Liver (tissue), 9 donors: ENCODE results near the gene PGLYRP2. TPM values are rescaled to one million over a fixed set of nuclear protein-coding genes. Genes with fewer than 3 reads are reported as not detected.

Source experiments
- DNase-seq: peaks from one replicate; pipeline ENCODE4 v3.0.0-alpha.2; 2017; ENCODE audit warnings: low spot score
- H3K27ac ChIP-seq, 2 donors: one replicate each; pipeline ENCODE4 v1.7.0; 2013; ENCODE audit warnings: inconsistent platforms in 2 of 2, low read length in 2 of 2, control low read depth in 1 of 2, low read depth in 1 of 2, mild to moderate bottlenecking in 1 of 2
- H3K27me3 ChIP-seq, 4 donors: one replicate each; pipeline versions ENCODE4 v1.6.1 to v1.7.0; 2013; ENCODE audit warnings: low read length in 3 of 4, inconsistent platforms in 1 of 4, mild to moderate bottlenecking in 1 of 4, moderate library complexity in 1 of 4; ENCODE audit not compliant: control insufficient read depth in 4 of 4, insufficient read depth in 4 of 4
- H3K36me3 ChIP-seq, 4 donors: one replicate each; pipeline versions ENCODE4 v1.6.1 to v1.7.0; 2013; ENCODE audit warnings: low read length in 3 of 4, mild to moderate bottlenecking in 3 of 4, low read depth in 1 of 4, moderate library complexity in 1 of 4; ENCODE audit not compliant: control insufficient read depth in 4 of 4, insufficient read depth in 3 of 4
- H3K4me1 ChIP-seq, 4 donors: one replicate each; pipeline versions ENCODE4 v1.6.1 to v1.7.0; 2013; ENCODE audit warnings: low read length in 3 of 4, mild to moderate bottlenecking in 3 of 4, moderate library complexity in 1 of 4; ENCODE audit not compliant: control insufficient read depth in 4 of 4, insufficient read depth in 4 of 4
- H3K4me3 ChIP-seq, 3 donors: one replicate each; pipeline versions ENCODE4 v1.6.1 to v1.7.0; 2013; ENCODE audit warnings: low read length in 3 of 3, control low read depth in 1 of 3, low read depth in 1 of 3, mild to moderate bottlenecking in 1 of 3
- H3K9ac ChIP-seq, 2 donors: one replicate each; pipeline ENCODE4 v1.7.0; 2013; ENCODE audit warnings: low read length in 2 of 2, mild to moderate bottlenecking in 2 of 2, moderate library complexity in 2 of 2, control low read depth in 1 of 2, low read depth in 1 of 2
- H3K9me3 ChIP-seq, 4 donors: one replicate each; pipeline versions ENCODE4 v1.6.1 to v1.7.0; 2013; ENCODE audit warnings: low read length in 3 of 4; ENCODE audit not compliant: control insufficient read depth in 4 of 4
- CTCF ChIP-seq: fragments of 150-350 bp; IDR thresholded peaks from 2 replicates; pipeline ENCODE4 v1.5.1; 2017; ENCODE audit warnings: improper control_type of control experiment, low read depth, low read length; ENCODE audit not compliant: missing input control
- EGR1 ChIP-seq, 2 donors: IDR thresholded peaks; 2 replicates each; pipeline ENCODE4 v1.6.1; 2016 to 2018; ENCODE audit warnings: antibody characterized with exemption in 2 of 2, low read depth in 2 of 2
- HNF4A ChIP-seq, 2 donors: conservative IDR thresholded peaks; 2 replicates each; pipeline ENCODE4 v1.6.1; 2016; ENCODE audit warnings: antibody characterized with exemption in 2 of 2, mild to moderate bottlenecking in 2 of 2
- JUND ChIP-seq, 2 donors: IDR thresholded peaks; 2 replicates each; pipeline ENCODE4 v1.6.1; 2016; ENCODE audit warnings: antibody characterized with exemption in 2 of 2
- NR2F2 ChIP-seq: IDR thresholded peaks from 2 replicates; pipeline ENCODE4 v1.6.1; 2016; ENCODE audit warnings: antibody characterized with exemption
- RAD21 ChIP-seq, 2 donors: IDR thresholded peaks; 2 replicates each; pipeline ENCODE4 v1.6.1; 2016; ENCODE audit warnings: antibody characterized with exemption in 2 of 2, mild to moderate bottlenecking in 2 of 2
- RXRA ChIP-seq, 2 donors: IDR thresholded peaks; 2 replicates each; pipeline ENCODE4 v1.6.1; 2017 to 2018; ENCODE audit warnings: antibody characterized with exemption in 2 of 2, mild to moderate bottlenecking in 1 of 2
- SP1 ChIP-seq: IDR thresholded peaks from 2 replicates; pipeline ENCODE4 v1.6.1; 2018; ENCODE audit warnings: antibody characterized with exemption, mild to moderate bottlenecking
- WGBS: extraction: QIAGEN DNeasy Blood & Tissue Kit; methylation state at CpG from one replicate; pipeline ENCODE4 v1.1.7; 2013; 5-methylcytosine and 5-hydroxymethylcytosine counted together
- polyA plus RNA-seq, 2 donors: library from polyadenylated mRNA; stranded (reverse) in 1 of 2; unstranded in 1 of 2; fragments of 200-250 nt in 1 of 2; fragments of >200 nt in 1 of 2; fragmentation: Nextera tagmentation in 1 of 2; extraction: Ambion mirVana in 1 of 2; gene quantifications; one replicate each; pipeline versions ENCODE4 v1.2.1 to v1.2.3, GENCODE V29; 2013 to 2015
- total RNA-seq, 2 donors: library from RNA; depleted of rRNA; stranded (reverse); fragments of >200 nt; gene quantifications; one replicate each; pipeline ENCODE4 v1.2.3, GENCODE V29; 2014
- TF ChIP-seq, protein P1 (sequence below): IDR thresholded peaks from 2 replicates; pipeline ENCODE4 v1.6.1; 2016; ENCODE audit warnings: antibody characterized with exemption
- donor health status: healthy.
- donor health status: healthy.
- donor health status: healthy.
- donor health status: healthy.
- donor health status: healthy.

The PGLYRP2 gene
- total and polyA plus RNA-seq, 4 donors: 9.9 to 134 (median 92.4) TPM

DNA sequence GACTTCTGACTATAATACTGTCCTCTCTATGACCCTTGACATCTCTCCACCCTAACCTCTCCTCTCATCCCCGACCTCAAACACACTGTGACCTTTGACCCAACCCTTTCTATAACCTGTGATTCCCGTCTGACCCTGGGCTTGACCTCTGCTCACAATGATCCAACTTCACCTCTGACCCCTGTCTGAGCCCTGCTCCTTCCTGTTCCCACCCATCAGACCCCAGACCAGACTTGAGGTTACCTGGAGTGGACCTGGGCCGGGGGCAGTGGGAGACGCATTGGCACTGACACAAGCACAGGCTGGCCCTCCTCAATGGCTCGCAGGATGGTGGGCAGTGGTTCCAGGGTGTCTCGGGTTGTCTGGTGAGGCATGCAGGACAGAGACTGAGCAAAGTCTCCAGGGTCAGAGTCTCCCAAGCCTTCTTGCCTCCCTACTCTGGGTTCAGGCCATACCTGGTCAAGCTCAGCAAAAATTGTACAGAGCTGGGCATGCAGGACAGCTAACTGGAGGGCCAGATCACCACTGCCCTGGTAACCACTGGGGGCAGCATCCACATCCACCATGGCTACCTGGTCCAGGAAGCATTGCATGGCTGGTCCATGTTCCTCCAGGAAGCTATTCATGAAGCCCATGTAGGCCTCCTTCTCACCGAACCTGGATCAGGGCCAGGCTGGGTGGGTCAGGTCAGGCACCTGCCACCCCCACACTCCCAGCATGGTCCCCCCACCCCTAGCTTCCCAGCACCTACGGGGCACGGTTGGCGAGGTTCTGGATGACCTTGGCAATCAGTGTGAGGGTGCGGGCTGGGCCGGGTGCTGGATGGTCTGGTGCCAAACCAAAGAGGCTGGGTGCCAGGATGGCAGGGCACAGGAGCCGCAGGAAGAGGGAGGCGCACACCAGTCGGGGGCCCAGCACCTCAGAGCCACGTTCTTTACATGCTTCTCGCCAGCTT is 25.1 kb downstream of the PGLYRP2 start:
- Histone ChIP-seq H3K9ac (no peak overlapping the region), H3K27ac (no peak overlapping the region), H3K4me3 (no peak overlapping the region), H3K9me3 (no peaks in the 10 kb centered on the region), H3K27me3 (no peaks in the 10 kb centered on the region), H3K4me1 (peaks cover 13 to 41% (median 25%) of the 10 kb centered on the region in 4 donors), H3K36me3 (no peaks in the 10 kb centered on the region)
- TF ChIP-seq RXRA (IDR thresholded peaks at IDR 0.05): peak; percentile 85 to 93
- TF ChIP-seq HNF4A (conservative IDR thresholded peaks at IDR 0.05): peak; percentile 46 to 67
- no peak for TF ChIP-seq JUND (IDR thresholded peaks at IDR 0.05)
- TF ChIP-seq, protein P1, sequence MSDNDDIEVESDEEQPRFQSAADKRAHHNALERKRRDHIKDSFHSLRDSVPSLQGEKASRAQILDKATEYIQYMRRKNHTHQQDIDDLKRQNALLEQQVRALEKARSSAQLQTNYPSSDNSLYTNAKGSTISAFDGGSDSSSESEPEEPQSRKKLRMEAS: no peak
- peak; percentile 30 to 59 for TF ChIP-seq RAD21 (IDR thresholded peaks at IDR 0.05)
- peak; percentile 23 for TF ChIP-seq SP1
- peak; percentile 92 for TF ChIP-seq NR2F2
- TF ChIP-seq CTCF: peak; percentile 30
- DNase-seq: no peak
- 63% methylated on average over 17 of the region's 17 CpGs for WGBS

DNA sequence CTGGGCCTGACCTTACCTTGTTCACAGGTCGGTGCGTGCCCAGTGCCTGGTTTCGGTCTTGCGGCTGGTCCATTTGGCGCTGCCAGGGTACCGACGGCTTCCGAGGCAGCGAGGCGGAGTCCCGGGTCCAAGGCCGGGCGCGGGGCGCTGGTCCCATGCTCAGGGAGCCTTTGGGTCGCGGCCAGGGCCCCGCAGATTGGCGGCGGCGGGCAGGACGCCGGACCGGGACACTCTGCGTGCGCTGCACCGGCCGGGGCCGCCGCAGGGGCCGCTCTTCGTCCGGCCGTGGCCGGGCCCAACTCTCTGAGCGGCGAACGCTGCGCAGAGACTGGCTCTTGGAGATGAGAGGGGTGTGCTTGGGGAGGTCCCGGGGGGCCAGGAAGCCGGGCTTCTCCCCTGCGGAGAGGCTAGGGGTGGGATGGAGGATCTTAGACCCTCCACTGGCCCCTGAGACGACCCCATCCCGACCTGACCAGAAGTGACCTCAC is 26.2 kb downstream of the PGLYRP2 start:
- peaks cover 13 to 45% (median 32%) of the 10 kb centered on the region in 4 donors for H3K4me1 ChIP-seq
- H3K36me3 ChIP-seq: no peaks in the 10 kb centered on the region
- H3K27ac ChIP-seq: peak overlapping the region in 1 of 2 donors; percentile 9
- peak overlapping the region in 2 of 3 donors; percentile 45 to 53 for H3K4me3 ChIP-seq
- no peak for DNase-seq
- no peaks in the 10 kb centered on the region for H3K9me3 ChIP-seq
- 14% methylated on average over 44 of the region's 44 CpGs for WGBS
- H3K27me3 ChIP-seq: no peaks in the 10 kb centered on the region
- TF ChIP-seq RAD21 (IDR thresholded peaks at IDR 0.05) (peak in 1 of 2 donors; percentile 51), EGR1 (IDR thresholded peaks at IDR 0.05; ENCODE audit: low read depth in 2 of 2) (no peak), CTCF (peak; percentile 36), JUND (IDR thresholded peaks at IDR 0.05) (no peak), RXRA (IDR thresholded peaks at IDR 0.05) (no peak)
- H3K9ac ChIP-seq: no peak overlapping the region
